K562 (cell line): ENCODE data around the gene SLC26A1. TPM values are rescaled to one million over a fixed set of nuclear protein-coding genes. Genes with fewer than 3 reads are reported as not detected.
A peak's percentile ranks its signal among the peaks of the same experiment; 100 is the strongest.

Experiments
- CREB1 ChIP-seq, 2 experiments: sonication (generic) in 1 of 2; formaldehyde crosslinking in 1 of 2; IDR thresholded peaks; 2 replicates each; pipeline versions ENCODE4 v1.6.1 to v1.8.0; 2012 to 2022; ENCODE audit warnings: inconsistent platforms in 1 of 2, mild to moderate bottlenecking in 1 of 2, missing genetic modification reagents in 1 of 2, moderate library complexity in 1 of 2
- ESRRA ChIP-seq: fragments of 450-650 bp; IDR thresholded peaks from 2 replicates; pipeline ENCODE4 v1.6.1; 2014; ENCODE audit warnings: low read depth, mild to moderate bottlenecking, moderate library complexity, borderline replicate concordance
- FOS ChIP-seq: IDR thresholded peaks from 3 replicates; pipeline ENCODE4 v1.6.1; 2011; ENCODE audit not compliant: insufficient read length; ENCODE audit errors: extremely low read depth
- HDAC1 ChIP-seq, 2 experiments: fragments of 450-650 bp; IDR thresholded peaks; 2 replicates each; pipeline ENCODE4 v1.6.1; 2016 to 2017; ENCODE audit warnings: inconsistent platforms in 1 of 2, mild to moderate bottlenecking in 1 of 2, moderate library complexity in 1 of 2
- HNRNPUL1 ChIP-seq: fragments of 200-400 bp; formaldehyde crosslinking; IDR thresholded peaks from 2 replicates; pipeline ENCODE4 v1.6.1; 2017; ENCODE audit warnings: low read length
- NR1H2 ChIP-seq: sonication (generic); formaldehyde crosslinking; IDR thresholded peaks from 2 replicates; pipeline ENCODE4 v1.4.0; 2020; ENCODE audit warnings: mild to moderate bottlenecking, missing genetic modification reagents
- NUFIP1 ChIP-seq: fragments of 450-650 bp; IDR thresholded peaks from 2 replicates; pipeline ENCODE4 v1.6.1; 2018; ENCODE audit not compliant: partially characterized antibody
- PTBP1 ChIP-seq: fragments of 200-400 bp; formaldehyde crosslinking; IDR thresholded peaks from 2 replicates; pipeline ENCODE4 v1.6.1; 2017; ENCODE audit warnings: low read depth, low read length
- RFX7 ChIP-seq: fragments of 250-450 bp; sonication (Bioruptor Pico); IDR thresholded peaks from 2 replicates; pipeline ENCODE4 v1.5.1; 2021; ENCODE audit warnings: mild to moderate bottlenecking
- TSC22D4 ChIP-seq: fragments of 450-650 bp; IDR thresholded peaks from 2 replicates; pipeline ENCODE4 v1.6.1; 2016; ENCODE audit warnings: missing genetic modification characterization, missing biosample characterization, control low read depth
- XRCC3 ChIP-seq: fragments of 450-650 bp; IDR thresholded peaks from 2 replicates; pipeline ENCODE4 v1.6.1; 2017; ENCODE audit warnings: mild to moderate bottlenecking, moderate library complexity
- ZC3H11A ChIP-seq: IDR thresholded peaks from 2 replicates; pipeline ENCODE4 v1.6.1; 2012; ENCODE audit warnings: low read depth, low read length, improper control_type of control experiment
- ZNF197 ChIP-seq: fragments of 200-800 bp; sonication (Bioruptor generic); IDR thresholded peaks from 2 replicates; pipeline ENCODE4 v1.6.1; 2016; ENCODE audit warnings: low read depth, missing genetic modification characterization, missing compliant biosample characterization
- ZNF717 ChIP-seq: fragments of 250-450 bp; sonication (Bioruptor Pico); IDR thresholded peaks from 2 replicates; pipeline ENCODE4 v1.5.0; 2021
- polyA plus RNA-seq, 8 experiments: library from polyadenylated mRNA; depleted of rRNA in 4 of 8; stranded (reverse) in 5 of 8; unstranded in 3 of 8; fragments of >200 nt; fragmentation: Nextera tagmentation in 2 of 8; fragmentation: Illumina TruSeq in 1 of 8; extraction: Ambion mirVana in 2 of 8; extraction: Trizol in 1 of 8; gene quantifications; 2 replicates each; pipeline versions ENCODE4 v1.2.1 to v1.2.3, GENCODE V29; 2011 to 2014; ENCODE audit warnings: inconsistent platforms in 1 of 8, missing spikeins in 1 of 8
- total RNA-seq, 7 experiments: library from RNA; depleted of rRNA in 6 of 7; stranded (reverse); fragments of >200 nt in 6 of 7; fragmentation: Illumina TruSeq in 2 of 7; extraction: Trizol in 2 of 7; gene quantifications; 2 replicates each; pipeline versions ENCODE4 v1.2.1 to v1.2.3, GENCODE V29; 2011 to 2021; ENCODE audit warnings: low replicate concordance in 1 of 7
- TF ChIP-seq, protein P1 (sequence below): sonication (generic); formaldehyde crosslinking; IDR thresholded peaks from 2 replicates; pipeline ENCODE4 v1.8.0; 2022; ENCODE audit warnings: missing genetic modification reagents, mild to moderate bottlenecking, borderline replicate concordance
- TF ChIP-seq, protein P2 (sequence below): fragments of 450-650 bp; IDR thresholded peaks from 2 replicates; pipeline ENCODE4 v1.7.1; 2018; ENCODE audit warnings: mild to moderate bottlenecking, low read depth; ENCODE audit not compliant: partially characterized antibody
- TF ChIP-seq, protein P3 (sequence below): fragments of 250-450 bp; sonication (Bioruptor Pico); IDR thresholded peaks from 2 replicates; pipeline ENCODE4 v1.8.0; 2021; ENCODE audit warnings: mild to moderate bottlenecking, moderate library complexity
- TF ChIP-seq, protein P4 (sequence below): fragments of 450-650 bp; IDR thresholded peaks from 2 replicates; pipeline ENCODE4 v1.6.1; 2018; ENCODE audit warnings: mild to moderate bottlenecking, low read depth; ENCODE audit not compliant: partially characterized antibody
- TF ChIP-seq, protein P5 (sequence below): sonication (generic); formaldehyde crosslinking; IDR thresholded peaks from 2 replicates; pipeline ENCODE4 v1.8.1; 2023; ENCODE audit warnings: mild to moderate bottlenecking, missing genetic modification reagents

SLC26A1 gene
- total and polyA plus RNA-seq, 9 of the 15 experiments (the other 6 are each of a cell fraction or from before 2014, with no cell fraction given), result 0.11 to 4.2 (median 0.95) TPM

DNA sequence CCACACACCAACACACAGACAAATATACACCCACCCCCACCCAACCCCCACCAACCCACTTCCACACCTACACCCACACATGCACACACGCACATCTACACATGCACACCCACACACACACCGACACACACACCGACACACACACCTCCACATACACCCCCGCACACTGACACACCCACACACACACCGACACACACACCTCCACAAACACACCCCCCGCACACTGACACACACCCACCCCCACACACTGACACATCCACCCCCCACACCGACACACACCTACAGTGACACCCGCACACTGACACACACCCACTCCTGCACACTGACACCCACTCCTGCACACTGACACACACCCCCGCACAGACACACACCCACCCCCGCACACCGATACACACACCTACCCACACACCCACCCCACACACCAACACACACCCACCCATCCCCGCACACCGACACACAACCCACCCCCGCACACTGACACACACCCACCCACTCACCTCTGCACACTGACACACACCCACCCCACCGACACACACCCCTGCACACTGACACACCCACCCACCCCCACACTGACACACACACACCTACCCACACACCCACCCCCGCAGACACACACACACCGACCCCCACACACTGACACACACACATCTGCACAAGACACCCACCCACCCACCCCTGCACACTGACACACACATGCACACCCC lies 49.3 kb upstream of the SLC26A1 start (continued):
- TF ChIP-seq RFX7 (no peak), CREB1 (IDR thresholded peaks at IDR 0.05) (no peak), CREB1 (CRISPR knock-in tag; IDR thresholded peaks at IDR 0.05) (no peak), HDAC1 (IDR thresholded peaks at IDR 0.05) (peak in 1 of 2 experiments; percentile 45; a peak in 1 of 4 replicates), NUFIP1 (no peak), ZNF717 (CRISPR knock-in tag) (no peak), XRCC3 (no peak), TSC22D4 (tag) (no peak), FOS (no peak), PTBP1 (no peak), ZNF197 (CRISPR knock-in tag) (no peak), ZC3H11A (no peak), NR1H2 (no peak), HNRNPUL1 (no peak), ESRRA (no peak)
- TF ChIP-seq, protein P1, sequence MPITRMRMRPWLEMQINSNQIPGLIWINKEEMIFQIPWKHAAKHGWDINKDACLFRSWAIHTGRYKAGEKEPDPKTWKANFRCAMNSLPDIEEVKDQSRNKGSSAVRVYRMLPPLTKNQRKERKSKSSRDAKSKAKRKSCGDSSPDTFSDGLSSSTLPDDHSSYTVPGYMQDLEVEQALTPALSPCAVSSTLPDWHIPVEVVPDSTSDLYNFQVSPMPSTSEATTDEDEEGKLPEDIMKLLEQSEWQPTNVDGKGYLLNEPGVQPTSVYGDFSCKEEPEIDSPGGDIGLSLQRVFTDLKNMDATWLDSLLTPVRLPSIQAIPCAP, result no peak
- TF ChIP-seq, protein P2, sequence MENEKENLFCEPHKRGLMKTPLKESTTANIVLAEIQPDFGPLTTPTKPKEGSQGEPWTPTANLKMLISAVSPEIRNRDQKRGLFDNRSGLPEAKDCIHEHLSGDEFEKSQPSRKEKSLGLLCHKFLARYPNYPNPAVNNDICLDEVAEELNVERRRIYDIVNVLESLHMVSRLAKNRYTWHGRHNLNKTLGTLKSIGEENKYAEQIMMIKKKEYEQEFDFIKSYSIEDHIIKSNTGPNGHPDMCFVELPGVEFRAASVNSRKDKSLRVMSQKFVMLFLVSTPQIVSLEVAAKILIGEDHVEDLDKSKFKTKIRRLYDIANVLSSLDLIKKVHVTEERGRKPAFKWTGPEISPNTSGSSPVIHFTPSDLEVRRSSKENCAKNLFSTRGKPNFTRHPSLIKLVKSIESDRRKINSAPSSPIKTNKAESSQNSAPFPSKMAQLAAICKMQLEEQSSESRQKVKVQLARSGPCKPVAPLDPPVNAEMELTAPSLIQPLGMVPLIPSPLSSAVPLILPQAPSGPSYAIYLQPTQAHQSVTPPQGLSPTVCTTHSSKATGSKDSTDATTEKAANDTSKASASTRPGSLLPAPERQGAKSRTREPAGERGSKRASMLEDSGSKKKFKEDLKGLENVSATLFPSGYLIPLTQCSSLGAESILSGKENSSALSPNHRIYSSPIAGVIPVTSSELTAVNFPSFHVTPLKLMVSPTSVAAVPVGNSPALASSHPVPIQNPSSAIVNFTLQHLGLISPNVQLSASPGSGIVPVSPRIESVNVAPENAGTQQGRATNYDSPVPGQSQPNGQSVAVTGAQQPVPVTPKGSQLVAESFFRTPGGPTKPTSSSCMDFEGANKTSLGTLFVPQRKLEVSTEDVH, result no peak
- TF ChIP-seq, protein P3, sequence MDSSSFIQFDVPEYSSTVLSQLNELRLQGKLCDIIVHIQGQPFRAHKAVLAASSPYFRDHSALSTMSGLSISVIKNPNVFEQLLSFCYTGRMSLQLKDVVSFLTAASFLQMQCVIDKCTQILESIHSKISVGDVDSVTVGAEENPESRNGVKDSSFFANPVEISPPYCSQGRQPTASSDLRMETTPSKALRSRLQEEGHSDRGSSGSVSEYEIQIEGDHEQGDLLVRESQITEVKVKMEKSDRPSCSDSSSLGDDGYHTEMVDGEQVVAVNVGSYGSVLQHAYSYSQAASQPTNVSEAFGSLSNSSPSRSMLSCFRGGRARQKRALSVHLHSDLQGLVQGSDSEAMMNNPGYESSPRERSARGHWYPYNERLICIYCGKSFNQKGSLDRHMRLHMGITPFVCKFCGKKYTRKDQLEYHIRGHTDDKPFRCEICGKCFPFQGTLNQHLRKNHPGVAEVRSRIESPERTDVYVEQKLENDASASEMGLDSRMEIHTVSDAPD, result no peak
- TF ChIP-seq, protein P4, sequence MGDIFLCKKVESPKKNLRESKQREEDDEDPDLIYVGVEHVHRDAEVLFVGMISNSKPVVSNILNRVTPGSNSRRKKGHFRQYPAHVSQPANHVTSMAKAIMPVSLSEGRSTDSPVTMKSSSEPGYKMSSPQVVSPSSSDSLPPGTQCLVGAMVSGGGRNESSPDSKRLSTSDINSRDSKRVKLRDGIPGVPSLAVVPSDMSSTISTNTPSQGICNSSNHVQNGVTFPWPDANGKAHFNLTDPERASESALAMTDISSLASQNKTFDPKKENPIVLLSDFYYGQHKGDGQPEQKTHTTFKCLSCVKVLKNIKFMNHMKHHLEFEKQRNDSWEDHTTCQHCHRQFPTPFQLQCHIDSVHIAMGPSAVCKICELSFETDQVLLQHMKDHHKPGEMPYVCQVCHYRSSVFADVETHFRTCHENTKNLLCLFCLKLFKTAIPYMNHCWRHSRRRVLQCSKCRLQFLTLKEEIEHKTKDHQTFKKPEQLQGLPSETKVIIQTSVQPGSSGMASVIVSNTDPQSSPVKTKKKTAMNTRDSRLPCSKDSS, result no peak
- TF ChIP-seq, protein P5, sequence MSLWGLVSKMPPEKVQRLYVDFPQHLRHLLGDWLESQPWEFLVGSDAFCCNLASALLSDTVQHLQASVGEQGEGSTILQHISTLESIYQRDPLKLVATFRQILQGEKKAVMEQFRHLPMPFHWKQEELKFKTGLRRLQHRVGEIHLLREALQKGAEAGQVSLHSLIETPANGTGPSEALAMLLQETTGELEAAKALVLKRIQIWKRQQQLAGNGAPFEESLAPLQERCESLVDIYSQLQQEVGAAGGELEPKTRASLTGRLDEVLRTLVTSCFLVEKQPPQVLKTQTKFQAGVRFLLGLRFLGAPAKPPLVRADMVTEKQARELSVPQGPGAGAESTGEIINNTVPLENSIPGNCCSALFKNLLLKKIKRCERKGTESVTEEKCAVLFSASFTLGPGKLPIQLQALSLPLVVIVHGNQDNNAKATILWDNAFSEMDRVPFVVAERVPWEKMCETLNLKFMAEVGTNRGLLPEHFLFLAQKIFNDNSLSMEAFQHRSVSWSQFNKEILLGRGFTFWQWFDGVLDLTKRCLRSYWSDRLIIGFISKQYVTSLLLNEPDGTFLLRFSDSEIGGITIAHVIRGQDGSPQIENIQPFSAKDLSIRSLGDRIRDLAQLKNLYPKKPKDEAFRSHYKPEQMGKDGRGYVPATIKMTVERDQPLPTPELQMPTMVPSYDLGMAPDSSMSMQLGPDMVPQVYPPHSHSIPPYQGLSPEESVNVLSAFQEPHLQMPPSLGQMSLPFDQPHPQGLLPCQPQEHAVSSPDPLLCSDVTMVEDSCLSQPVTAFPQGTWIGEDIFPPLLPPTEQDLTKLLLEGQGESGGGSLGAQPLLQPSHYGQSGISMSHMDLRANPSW (CRISPR knock-in tag), result no peak
